ENCODE data around the gene ALG14.

Gene ALG14

DNA sequence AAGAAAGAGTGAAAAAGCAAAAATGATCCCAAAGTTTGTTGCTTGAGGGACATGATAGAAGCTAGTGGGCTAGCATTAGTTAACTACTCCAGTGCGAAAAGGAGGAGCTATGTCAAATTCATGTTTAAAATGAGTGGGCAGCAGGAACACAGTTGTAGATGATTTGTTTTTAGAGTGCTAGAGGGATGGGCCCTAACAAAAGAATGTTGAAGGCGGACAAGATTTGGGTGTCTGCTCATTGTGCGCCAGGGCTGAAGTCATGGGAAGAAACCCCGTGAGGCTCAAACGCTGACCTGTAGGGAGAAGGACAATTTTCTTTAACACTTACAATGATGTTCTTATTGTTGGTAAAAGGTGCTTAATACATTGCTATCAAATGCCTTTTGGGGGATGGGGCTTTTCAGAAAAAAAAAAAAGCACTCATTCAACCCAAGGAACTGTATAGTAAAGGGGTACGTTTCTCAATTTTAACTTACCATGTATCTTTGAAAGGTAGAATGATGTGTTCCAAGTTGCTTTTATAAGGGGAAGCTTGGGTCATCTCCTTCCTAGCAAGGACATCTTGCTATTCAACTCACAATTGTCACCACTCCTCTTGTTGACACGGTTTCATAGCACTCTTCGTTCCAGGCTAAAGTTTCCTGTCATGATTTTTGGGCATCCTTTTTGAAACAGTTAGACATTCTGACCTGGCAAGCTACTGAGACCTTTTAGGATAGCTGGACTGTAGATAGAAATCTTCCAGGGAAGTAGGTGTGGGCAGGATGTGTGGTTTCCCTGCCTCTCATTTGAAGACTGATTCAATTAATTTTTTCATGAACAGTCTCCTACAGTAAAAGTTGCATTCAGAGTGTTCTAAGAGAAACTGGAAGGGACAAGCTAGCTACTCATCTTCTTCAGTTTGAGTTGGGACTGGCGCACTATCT, 92.8 kb downstream of the ALG14 start:
- DNase-seq = no peak

DNA sequence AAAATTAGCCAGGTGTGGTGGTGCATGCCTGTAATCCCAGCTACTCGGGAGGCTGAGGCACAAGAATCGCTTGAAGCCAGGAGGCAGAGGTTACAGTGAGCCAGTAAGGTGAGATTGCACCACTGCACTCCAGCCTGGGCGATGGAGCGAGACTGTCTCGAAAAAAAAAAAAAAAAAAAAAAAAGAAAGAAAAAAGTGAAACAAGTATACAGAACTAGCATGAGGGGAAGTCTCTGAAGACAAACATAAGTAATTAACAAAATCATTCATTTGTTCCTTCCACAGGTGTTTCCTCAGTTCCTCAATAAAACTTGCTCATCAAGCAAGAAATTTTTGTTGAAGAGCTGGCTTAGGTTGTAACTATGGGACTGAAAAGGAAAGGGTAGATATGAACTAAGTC, 93.6 kb downstream of the ALG14 start:
- DNase-seq = no peak

DNA sequence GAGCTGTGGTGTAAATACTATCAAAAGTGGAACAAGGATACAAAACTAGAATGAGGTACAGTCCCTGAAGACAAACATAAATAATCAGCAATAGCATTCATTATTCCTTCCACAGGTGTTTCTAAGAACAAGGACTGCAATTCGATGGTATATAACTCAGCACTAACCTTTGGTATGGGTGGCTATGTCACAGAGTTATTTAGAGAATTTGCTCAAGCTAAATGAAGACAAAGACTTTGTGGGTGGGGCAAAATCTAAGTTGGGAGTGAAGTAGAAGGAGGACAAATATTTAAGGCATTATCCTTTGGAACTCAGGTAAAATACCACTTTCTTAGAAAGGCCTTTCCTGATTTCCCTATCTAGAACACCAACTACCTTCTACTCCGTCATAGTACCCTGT, 94.3 kb downstream of the ALG14 start:
- DNase-seq = no peak

DNA sequence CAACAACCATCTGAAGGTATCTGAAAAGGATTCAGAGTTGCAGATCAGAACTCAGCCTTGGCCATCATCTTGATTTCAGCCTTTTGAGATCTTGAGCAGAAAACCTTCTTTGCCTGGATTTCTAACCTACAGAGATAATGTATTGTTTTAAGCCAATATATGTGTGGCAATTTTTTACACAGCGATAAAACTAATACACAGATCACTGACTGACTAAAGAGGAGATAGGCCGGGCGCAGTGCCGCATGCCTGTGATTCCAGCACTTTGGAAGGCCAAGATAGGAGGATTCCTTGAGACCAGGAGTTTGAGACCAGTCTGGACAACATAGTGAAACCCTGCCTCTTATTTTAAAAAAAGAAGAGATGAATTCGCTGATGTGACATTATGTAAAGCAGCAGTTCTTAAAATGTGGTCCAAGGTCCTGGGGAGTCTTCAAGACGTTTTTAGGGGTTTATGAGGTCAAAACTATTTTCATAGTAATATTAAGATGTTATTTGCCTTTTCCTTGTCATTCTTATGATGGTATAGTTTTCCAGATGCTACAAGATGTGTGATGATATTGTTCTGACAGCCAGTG, 95.7 kb downstream of the ALG14 start:
- no peak for DNase-seq

DNA sequence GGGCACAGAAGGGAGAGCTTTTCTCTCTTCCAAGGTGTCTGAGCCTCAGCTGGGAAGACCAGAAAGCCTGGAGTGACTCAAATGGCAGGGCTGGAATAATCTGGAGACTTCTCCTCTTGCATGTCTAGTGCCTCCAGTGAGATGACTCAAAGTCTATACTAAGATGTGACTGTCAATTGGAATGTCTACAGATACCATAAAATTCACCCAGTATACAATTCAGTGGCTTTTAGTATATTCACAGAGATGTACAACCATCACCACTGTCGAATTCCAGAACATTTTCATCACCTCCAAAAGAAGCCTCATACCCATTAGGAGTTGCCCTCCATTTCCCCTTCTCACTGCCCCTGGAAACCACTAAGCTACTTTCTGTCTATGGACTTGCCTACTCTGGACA, 97.9 kb downstream of the ALG14 start:
- DNase-seq = no peak

DNA sequence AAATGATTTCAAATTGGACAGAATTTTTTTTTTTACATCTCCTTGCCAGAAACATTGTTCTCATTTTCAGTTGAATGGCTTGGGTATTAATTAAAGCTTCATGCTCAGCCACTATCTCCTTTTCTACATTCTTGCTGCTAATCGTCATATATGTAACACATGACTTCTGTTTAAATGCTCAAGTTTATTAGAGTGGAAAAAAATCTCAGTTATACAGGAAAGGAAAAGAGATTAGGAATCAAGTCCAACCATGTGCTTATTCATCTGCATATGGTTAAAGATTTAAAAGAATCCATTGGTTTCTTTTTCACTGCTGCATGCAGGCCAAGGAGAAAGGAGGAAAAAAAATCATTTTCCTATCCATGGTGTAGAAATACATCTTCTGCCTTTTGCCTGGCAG, 98.5 kb downstream of the ALG14 start:
- DNase-seq = no peak

DNA sequence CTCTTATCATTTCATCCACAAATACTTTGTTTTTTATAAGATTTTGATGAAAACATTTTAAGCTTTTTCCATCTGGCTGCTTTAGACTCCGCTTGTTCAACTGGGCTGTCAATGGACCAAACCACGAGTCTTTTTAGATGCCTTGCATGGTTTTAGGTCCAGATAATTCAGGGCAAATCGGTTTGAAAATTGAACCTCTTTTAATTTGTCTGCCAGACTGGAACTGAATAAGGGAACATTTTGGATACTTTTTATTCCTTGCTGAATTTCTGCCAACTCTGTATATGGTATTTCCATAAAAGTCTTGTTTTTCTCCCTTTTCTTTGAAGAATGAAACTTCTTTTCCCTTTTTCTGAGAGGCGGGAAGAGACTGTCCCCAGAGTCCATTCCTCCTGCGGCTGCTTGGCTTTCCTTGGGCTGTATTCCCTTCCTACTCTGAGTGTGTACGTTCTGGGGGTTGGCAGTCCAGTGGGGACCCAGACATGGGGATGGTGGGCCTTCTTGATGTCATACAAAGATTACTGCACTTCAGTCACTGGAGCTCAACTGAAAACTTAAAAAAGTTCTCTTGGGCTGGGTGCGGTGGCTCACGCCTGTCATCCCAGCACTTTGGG, 99.3 kb downstream of the ALG14 start:
- no peak for DNase-seq

DNA sequence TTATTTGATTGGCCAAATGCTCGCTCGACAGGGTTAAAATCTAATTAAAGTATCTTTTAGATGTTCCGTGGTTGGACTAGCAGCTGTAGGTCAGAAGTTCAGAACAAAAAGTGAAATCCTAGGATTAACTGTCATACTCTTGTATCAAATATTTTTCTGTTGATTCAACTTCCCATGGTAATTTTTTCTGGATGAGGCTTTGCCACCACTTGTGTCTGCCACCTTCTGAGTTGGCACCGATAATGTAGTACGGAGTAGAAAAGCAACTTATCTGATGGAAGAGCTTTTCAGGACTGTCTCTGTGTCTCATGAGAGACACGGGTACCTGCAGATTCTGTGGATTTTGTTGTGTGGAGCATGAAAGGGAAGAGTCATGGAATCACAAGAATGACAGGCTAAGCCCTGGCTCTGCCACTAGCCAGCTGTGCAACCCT, 101.2 kb downstream of the ALG14 start:
- DNase-seq = no peak

DNA sequence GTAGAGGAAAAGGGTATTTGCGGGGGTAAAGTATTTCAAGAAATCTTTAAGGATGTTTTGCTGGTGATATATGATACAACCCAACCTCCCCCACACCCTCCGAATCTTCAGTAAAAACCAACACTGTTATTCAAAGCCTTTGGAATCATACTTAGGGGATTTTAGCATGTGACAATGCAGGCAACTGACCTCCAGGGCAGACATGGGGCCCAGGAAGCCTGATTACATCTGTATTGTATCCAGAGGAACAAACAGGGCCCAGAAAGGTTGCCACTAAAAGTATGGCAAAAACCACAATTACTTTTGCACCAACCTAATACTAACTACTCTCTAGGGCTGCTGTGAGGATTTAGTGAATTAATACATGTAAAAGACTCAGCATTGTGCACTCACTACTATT, 102.0 kb downstream of the ALG14 start:
- no peak for DNase-seq

DNA sequence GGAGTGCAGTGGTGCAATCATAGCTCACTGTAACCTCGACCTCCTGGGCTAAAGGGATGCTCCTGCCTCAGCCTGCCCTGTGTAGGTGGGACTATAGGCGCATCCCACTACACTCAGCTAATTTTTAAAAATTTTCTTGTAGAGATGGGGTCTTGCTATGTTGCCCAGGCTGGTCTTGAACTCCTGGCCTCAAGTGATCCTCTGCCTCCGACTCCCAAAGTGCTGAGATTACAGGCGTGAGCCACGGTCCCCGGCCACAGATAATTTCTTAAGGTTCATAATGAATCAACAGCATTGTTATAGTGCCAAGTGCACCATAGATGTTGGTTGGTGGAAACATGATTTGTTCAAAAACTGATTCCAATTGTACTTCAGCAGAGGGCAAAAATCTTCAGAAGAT, 103.6 kb downstream of the ALG14 start:
- no peak for DNase-seq

DNA sequence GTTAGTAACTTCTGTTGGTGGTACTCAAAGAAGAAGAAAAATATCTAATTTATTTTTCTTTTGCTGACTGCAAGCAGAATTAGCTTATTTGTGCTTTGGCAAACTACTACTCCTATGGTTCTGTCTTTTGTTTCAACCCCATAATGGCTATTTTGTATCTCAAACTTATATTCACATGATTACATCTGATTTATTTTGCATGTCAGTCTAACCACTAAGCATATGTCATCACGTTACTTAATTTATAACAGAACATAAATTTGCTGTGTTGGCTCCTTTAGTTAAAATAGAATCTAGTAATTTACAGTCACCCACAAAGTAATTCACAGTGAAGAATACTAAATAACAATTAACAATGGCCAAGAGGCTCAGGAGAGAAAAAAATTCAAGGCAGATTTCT, 106.7 kb downstream of the ALG14 start:
- no peak for DNase-seq

DNA sequence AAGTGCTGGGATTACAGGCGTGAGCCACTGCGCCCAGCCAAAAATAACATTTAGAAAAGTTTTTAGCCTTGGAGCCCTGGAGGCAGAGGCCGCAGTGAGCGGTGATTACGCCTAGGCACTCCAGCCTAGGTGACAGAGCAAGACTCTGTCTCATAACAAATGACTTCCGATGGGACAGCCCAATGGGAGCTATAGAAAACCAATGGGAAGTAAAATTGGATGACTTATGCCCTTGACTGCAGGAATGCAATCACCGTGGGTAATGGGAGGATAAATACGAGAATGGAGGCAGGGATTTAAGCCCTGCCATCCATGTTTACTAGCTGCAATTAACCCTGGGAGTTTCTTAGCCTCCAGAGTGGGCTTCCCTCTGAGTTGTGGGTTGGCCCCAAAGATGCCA, 108.9 kb downstream of the ALG14 start:
- no peak for DNase-seq

DNA sequence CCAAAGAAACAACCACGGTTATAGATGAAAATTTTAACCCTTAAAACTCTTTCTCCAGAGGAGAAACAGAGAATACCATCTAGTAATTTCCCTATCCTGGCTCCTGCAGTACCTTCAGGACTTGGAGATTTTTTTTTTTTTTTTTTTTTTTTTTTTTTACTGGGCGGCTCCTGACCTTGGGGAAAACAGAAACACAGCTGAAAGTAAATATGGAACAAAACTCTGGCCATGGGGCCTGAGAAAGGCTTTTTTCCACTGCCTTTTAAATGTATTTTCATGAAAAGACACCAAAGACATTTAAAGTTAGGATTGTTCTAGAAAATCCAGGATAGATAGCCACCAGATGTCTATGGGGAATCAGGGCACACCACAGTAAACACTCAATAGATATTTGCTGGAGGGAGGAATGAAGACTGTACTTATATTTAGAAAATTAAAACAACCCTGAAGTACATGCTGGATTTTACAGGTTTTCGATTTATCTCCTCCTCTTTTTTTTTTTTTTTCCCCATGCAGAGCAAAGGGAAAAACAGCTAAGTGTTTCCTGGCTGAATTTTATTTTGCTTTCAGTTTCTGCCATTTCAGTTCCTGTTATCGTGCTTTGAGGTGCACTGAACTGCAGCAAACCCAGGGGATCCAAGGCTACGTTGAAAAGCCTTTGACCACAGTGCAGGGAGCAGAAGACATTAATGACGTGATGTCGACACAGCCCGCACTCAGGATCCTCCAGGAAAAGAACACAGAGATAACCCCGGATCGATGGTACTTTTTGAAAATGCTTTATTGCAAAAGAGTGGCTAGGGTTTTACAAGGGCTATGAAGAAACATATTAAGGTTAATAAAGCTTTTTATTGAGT, 110.1 kb downstream of the ALG14 start:
- DNase-seq = peak; percentile 39

DNA sequence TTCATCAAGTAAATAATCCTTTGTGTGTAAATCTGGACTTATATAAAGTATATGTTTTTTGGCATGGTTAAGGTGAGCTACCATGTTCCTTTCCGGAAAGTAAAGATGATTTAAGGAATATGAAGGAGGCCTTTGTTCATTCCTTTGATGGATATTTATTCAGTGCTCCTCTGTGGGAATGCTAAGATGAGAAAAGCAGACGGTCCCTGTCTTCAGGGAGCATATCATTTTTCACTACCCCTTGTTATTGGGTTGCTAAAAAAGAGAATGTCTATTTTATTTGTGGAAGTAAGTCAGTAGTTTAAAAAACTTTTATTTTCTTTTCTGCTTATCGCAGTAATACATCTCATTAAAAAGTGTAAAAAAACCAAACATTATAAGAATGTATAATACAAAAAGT, 110.8 kb downstream of the ALG14 start:
- no peak for DNase-seq

DNA sequence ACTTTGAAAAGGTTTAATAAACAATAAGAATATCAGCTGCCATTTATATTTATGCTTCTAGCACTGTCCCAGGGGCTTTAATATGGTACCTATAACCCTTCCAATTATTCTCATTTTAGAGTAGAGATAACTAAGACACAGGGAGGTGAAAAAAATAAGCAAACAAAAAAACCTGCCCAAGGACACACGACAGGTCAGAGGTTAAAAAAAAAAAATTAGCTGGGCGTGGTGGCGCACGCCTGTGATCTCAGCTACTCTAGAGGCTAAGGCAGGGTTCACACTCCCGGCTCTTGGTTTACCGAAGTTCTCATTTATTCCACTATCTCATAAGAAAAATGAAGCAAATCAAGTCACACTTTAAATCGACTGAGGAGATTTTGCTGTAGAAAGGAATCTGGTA, 111.2 kb downstream of the ALG14 start:
- no peak for DNase-seq

DNA sequence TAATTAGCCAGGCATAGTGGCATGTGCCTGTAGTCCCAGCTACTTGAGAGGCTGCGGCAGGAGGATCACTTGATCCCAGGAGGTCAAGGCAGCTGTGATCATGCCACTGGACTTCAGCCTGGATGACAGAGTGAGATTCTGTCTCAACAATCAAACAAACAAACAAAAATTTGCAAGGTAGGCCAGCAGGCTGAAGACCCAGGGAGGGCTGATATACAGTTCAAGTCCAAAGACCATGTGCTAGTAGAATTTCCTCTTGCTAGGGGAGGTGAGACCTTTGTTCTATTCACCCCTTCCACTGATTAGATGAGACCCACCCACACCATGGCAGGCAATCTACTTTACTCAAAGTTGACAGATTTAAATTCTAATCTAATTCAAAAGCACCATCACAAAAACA, 114.7 kb downstream of the ALG14 start:
- DNase-seq = no peak

DNA sequence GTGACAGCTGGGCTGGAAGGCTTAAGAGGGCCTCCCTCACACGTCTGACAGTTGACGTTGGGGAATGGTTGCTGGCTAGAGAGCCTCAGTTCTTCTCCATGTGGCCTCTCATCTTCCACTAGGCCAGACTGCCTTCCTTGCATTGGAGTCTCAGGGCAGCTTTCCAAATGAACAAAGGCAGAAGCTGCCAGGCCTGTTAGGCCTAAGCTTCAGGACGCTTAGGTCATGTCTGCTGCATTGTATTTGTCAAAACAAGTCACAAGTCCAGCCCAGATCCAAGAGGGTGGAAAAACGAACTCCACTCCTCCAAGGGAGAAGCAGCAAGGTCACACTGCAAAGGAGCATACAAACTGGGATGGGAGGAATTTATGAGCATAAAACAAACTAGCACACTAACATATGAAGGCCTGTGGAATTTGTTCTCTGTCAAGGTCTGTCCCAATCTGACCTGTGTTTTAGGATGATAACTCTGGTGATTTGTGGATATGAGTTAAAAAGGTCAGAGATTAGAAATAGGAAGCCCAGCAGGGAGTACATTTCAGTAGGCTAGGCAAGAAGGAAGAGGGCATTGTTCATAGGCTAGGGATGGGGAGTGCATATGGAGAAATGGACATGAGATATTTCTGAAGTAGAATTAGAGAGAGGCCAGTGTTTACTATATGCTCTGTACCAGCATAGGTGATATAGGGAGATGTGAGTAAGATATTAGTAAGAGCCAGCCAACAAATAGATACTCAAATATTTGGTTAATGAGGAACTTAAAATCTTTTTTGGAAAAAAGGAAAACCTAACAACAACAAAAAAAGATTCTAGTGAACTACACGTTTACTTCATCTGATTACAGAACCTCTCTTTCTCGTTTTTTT, 116.8 kb downstream of the ALG14 start:
- no peak for DNase-seq

DNA sequence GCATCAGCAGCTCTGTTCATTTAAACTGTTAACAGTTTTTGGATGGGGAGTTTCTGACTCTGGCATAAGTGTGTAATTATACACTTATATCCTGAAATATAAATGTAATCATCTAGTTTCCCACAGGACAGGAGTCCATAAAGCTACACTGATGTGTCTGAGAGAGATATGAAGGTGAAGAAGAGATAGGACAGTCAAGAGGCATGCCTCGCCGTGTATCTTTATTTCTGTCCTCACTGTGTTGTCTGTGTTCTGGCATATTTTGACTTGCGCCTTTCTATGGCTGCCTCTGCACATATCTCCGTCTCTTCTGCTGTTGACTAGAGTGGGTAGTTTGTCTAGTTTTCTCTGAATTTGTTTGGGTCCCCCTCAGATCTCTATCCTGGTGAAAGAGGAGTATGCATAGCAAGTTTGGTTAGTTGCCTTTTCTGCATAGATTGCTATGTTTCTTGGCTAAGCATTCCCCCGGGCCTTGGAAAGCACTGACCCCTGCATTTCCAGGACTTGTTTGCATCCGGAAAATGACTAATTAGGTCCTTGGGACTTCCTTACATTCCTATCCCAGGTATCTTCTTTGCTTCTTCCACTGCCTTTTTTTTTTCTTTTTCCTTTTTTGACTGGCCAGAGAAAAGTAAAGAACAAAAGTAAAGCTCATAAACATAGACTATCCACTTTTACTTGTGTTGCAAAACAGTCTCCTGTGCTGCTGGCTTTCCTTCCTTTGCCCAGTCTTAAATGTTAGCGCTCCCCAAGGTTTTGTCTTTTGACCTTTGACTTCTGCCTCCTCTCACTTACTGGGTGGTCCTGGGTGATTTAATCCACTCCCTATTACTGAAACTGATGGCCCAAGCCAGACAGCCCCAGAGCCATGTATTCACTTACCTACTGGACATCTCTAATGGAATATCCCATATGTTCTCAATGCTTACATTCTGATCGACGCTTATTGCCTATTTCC, 118.2 kb downstream of the ALG14 start:
- DNase-seq = no peak

DNA sequence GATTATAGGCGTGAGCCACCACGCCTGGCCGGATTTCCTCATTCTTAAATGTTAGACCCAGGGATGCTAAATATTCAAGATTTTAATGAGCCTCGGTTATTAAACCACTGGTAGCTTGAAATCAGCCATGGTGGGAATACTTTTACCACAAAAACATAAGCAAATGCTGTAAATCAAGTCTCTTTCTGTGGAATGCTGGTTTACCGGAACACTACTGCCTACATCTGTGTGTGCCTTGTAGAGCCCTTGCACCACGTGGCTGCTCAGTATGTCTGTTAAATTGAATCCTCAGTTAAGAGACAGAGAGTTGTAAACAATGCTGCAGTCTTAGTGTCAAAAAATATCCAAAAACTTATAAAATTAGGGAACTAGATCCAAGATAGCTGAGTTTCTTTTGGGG, 119.0 kb downstream of the ALG14 start:
- no peak for DNase-seq

DNA sequence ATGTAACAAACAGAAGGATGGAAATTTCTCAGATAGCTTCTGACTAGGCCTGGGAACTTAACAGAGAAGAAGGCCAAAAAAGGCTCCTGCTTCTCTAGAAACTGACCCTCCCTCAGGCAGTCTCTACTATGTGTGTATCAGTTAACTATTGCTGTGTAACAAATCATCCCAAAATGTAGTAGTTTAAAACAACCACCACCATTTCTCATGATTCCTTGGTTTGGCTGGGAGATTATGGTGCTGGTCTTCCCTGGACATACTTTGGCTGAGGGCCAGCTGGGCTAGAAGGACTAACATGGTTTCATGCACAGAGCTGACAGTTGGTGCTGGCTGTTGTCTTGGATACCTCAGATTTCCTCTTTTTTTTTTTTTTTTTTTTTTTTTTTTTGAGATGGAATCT, 119.6 kb downstream of the ALG14 start:
- no peak for DNase-seq

DNA sequence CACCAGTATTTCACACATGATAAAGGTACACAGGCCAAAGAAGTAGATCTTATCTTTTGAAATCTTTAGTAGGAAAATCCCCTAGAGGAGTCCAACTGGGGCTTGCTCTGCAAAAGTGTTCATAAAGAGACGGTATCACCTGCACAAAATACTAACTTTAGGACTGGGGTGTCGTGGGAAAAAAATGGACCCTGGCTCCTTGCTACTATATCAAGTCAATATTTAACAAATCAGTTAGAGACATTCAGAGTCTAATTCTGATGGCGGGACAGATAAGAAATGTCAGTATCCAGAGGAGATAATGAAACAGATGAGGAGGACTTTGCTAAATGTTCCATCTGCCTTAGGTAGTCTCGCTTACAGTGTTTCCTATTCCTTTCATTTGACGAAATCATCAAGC, 120.2 kb downstream of the ALG14 start:
- DNase-seq = no peak
